PFSK-1 (cell line): ENCODE results near the gene GFPT2.

Source experiments
- FOXP2 ChIP-seq: optimal IDR thresholded peaks from 2 replicates; pipeline ENCODE3; 2011; ENCODE audit warnings: borderline replicate concordance, control low read depth, inconsistent platforms; ENCODE audit not compliant: insufficient read depth; ENCODE audit errors: extremely low read length, extremely low read depth
- POLR2AphosphoS5 ChIP-seq: IDR thresholded peaks from 2 replicates; pipeline ENCODE4 v1.6.1; 2012; ENCODE audit warnings: low read depth, mild to moderate bottlenecking, control low read depth, low read length, moderate library complexity
- REST ChIP-seq, 2 experiments: IDR thresholded peaks; 2 replicates each; pipeline versions ENCODE4 v1.6.1 to v1.8.0; 2011 to 2012; ENCODE audit warnings: low read depth in 2 of 2, low read length in 2 of 2, control low read depth in 1 of 2, inconsistent platforms in 1 of 2, mild to moderate bottlenecking in 1 of 2, moderate library complexity in 1 of 2; ENCODE audit not compliant: insufficient read depth in 1 of 2
- SIN3A ChIP-seq: IDR thresholded peaks from 2 replicates; pipeline ENCODE4 v1.6.1; 2012; ENCODE audit warnings: mild to moderate bottlenecking, low read length, moderate library complexity, borderline replicate concordance; ENCODE audit not compliant: insufficient read depth
- TAF1 ChIP-seq: IDR thresholded peaks from 2 replicates; pipeline ENCODE4 v1.6.1; 2012; ENCODE audit warnings: low read length, control low read depth, borderline replicate concordance; ENCODE audit not compliant: insufficient read depth

DNA sequence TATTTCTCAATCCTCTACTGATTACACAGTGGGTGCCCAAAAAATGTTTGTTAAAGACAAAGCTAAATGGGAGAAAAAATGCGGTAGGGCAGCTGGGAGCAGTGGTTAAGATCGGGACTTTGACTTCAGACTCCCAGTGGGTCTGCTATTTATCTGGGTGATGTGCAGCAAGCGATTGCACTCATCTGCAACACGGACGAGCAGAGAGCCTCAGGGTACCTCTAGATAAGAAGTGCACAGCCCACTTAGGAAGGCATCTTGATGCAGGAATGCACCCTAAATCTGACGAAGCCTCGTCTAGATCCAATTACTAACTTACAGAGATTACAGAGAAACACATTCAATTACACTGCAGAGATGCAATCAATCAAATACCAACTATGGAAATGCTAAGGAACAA is 65.3 kb downstream of the GFPT2 start:
- TF ChIP-seq REST (IDR thresholded peaks at IDR 0.05; ENCODE audit: insufficient read depth in 1 of 2, low read depth in 2 of 2, low read length in 2 of 2) (no peak), POLR2AphosphoS5 (no peak), SIN3A (no peak), TAF1 (no peak), FOXP2 (no peak)
